Vagina (tissue), 2 donors: ENCODE results near the gene SSX2IP. TPM values are rescaled to one million over a fixed set of nuclear protein-coding genes. Genes with fewer than 3 reads are reported as not detected.
"Not testable (repeated sequence)": the region's sequence is repeated elsewhere in the genome, so short reads cannot be mapped to it uniquely, and the experiment has no call there.

Experiments used
- DNase-seq, 2 donors: peaks; one replicate each; pipeline ENCODE4 v3.0.0-alpha.2; 2017; ENCODE audit errors: extremely low spot score in 2 of 2
- H3K27ac ChIP-seq: fragments of 200-600 bp; sonication (generic); one replicate; pipeline ENCODE4 v1.5.1; 2019
- H3K27me3 ChIP-seq: fragments of 200-600 bp; sonication (generic); one replicate; pipeline ENCODE4 v1.5.1; 2019
- H3K36me3 ChIP-seq, 2 donors: fragments of 200-600 bp; sonication (generic); one replicate each; pipeline ENCODE4 v1.5.1; 2017 to 2019
- H3K4me1 ChIP-seq: fragments of 200-600 bp; sonication (generic); one replicate; pipeline ENCODE4 v1.5.1; 2019
- H3K4me3 ChIP-seq, 2 donors: fragments of 200-600 bp; sonication (generic); 1 replicate in 1 of 2; 2 replicates in 1 of 2; pipeline ENCODE4 v1.5.1; 2016 to 2019
- H3K9me3 ChIP-seq: fragments of 200-600 bp; sonication (generic); one replicate; pipeline ENCODE4 v1.5.1; 2019
- POLR2A ChIP-seq, 2 donors: fragments of 450-650 bp; IDR thresholded peaks; one replicate each; pipeline ENCODE4 v1.6.1; 2017; ENCODE audit warnings: antibody characterized with exemption in 2 of 2, mild to moderate bottlenecking in 2 of 2, moderate library complexity in 2 of 2
- POLR2AphosphoS5 ChIP-seq, 2 donors: sonication (generic); formaldehyde crosslinking; IDR thresholded peaks; one replicate each; pipeline ENCODE4 v1.9.0; 2017; ENCODE audit warnings: antibody characterized with exemption in 2 of 2, mild to moderate bottlenecking in 2 of 2, low read depth in 1 of 2; ENCODE audit not compliant: insufficient read depth in 1 of 2
- intact Hi-C: fragments of 100-400 bp; cut with DNase I; formaldehyde crosslinking; loops from one replicate; pipeline ENCODE4 v1.15.1; 2023
- total RNA-seq: library from RNA; depleted of rRNA; stranded (reverse); fragments of >200 nt; gene quantifications from one replicate; pipeline ENCODE4 v1.2.3, GENCODE V29; 2016
- TF ChIP-seq, protein P1 (sequence below), 3 experiments: fragments of 450-650 bp in 2 of 3; fragments of 200-600 bp in 1 of 3; sonication (generic) in 1 of 3; IDR thresholded peaks; one replicate each; pipeline ENCODE4 v1.5.1; 2017 to 2019; ENCODE audit warnings: antibody characterized with exemption in 3 of 3, mild to moderate bottlenecking in 2 of 3, moderate library complexity in 2 of 3

The SSX2IP gene
- total RNA-seq, 1 donor from 2014 or later: 8.3 TPM

DNA sequence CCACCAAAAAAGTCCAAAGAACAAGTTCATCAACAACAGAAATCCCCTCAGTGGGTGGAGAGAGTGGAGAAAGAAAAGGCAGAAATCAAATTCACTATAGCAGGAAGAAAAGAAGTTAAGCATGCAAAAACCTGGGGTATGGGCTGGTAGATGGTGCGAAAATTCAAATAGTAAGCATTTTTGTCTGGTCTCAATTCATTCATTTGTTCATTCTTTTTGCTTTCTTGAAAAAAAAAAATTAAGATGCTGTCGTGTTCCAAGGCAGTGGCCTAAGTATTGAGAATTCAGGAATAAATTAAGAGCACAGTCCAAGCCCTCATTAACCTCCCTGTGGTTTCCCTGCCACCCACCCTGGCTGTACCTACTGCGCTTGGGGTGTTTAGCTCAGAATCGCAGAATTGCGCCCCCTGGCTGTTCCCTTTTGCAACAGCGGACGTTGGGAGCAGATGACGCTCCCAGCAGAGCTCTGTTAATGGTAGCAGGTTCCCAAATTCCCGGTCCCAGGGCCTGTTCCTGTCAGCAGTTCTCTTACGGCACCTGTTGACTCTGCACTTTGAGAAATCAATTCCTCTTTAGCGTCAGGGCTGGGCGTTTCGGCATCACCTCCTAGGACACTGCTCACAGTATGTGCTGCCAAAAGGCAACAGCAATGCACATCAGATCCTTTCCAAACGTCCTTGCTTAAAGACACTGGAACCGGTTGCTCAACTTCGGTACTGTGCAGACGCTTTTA is 34.0 kb upstream of the SSX2IP start:
- Histone ChIP-seq H3K4me3 (no peak overlapping the region), H3K36me3 (no peaks in the 10 kb centered on the region), H3K27ac (no peak overlapping the region), H3K9me3 (no peaks in the 10 kb centered on the region), H3K4me1 (no peaks in the 10 kb centered on the region), H3K27me3 (no peaks in the 10 kb centered on the region)
- no peak for TF ChIP-seq POLR2AphosphoS5 (IDR thresholded peaks at IDR 0.05; ENCODE audit: insufficient read depth in 1 of 2, low read depth in 1 of 2)
- DNase-seq: no peak
- intact Hi-C loops: no loop called here

DNA sequence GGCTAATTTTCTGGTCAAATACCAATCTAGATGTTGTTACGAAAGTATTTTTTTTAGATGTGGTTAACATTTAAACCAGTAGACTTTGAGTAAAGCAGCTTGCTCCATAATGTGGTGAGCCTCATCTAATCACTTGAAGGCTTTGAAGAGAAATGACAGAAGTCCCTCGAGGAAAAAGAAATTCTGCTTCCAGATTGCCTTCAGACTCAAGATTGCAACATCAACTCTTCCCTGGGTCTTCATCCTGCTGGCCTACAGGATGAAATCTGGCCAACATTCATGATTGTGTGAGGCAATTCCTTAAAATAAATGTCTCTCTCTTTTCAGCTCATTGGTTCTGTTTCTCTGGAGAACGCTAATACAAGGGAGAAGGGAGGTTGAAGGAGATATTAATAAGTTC is 32.5 kb upstream of the SSX2IP start:
- intact Hi-C loops: no loop called here
- no peak overlapping the region for H3K4me3 ChIP-seq
- H3K27ac ChIP-seq: no peak overlapping the region
- DNase-seq: no peak
- H3K9me3 ChIP-seq: no peaks in the 10 kb centered on the region
- H3K36me3 ChIP-seq: no peaks in the 10 kb centered on the region
- H3K27me3 ChIP-seq: no peaks in the 10 kb centered on the region
- TF ChIP-seq POLR2A (IDR thresholded peaks at IDR 0.05): no peak
- TF ChIP-seq, protein P1, sequence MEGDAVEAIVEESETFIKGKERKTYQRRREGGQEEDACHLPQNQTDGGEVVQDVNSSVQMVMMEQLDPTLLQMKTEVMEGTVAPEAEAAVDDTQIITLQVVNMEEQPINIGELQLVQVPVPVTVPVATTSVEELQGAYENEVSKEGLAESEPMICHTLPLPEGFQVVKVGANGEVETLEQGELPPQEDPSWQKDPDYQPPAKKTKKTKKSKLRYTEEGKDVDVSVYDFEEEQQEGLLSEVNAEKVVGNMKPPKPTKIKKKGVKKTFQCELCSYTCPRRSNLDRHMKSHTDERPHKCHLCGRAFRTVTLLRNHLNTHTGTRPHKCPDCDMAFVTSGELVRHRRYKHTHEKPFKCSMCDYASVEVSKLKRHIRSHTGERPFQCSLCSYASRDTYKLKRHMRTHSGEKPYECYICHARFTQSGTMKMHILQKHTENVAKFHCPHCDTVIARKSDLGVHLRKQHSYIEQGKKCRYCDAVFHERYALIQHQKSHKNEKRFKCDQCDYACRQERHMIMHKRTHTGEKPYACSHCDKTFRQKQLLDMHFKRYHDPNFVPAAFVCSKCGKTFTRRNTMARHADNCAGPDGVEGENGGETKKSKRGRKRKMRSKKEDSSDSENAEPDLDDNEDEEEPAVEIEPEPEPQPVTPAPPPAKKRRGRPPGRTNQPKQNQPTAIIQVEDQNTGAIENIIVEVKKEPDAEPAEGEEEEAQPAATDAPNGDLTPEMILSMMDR (IDR thresholded peaks at IDR 0.05): no peak
- TF ChIP-seq POLR2AphosphoS5 (IDR thresholded peaks at IDR 0.05; ENCODE audit: insufficient read depth in 1 of 2, low read depth in 1 of 2): no peak
- peaks cover 4% of the 10 kb centered on the region for H3K4me1 ChIP-seq

DNA sequence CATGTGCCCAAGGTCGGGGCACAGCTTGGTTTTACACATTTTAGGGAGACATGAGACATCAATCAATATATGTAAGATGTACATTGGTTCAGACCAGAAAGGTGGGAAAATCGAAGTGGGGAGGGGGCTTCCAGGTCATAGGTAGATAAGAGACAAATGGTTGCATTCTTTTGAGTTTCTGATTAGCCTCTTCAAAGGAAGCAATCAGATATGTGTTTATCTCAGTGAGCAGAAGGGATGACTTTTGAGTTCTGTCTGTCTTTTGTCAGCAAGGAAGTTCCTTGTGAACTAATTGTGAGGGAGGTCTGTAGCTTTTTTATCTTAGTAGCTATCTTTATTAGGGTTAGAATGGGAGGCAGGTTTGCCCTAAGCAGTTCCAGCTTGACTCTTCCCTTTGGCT is 31.6 kb upstream of the SSX2IP start:
- DNase-seq, H3K36me3 ChIP-seq, intact Hi-C loops, H3K9me3 ChIP-seq, H3K4me3 ChIP-seq, H3K27me3 ChIP-seq, H3K4me1 ChIP-seq, H3K27ac ChIP-seq: not testable (repeated sequence)

- peaks cover 4% of the 10 kb centered on the region for H3K4me1 ChIP-seq
- H3K27me3 ChIP-seq: no peaks in the 10 kb centered on the region
- H3K27ac ChIP-seq: no peak overlapping the region
- intact Hi-C loops: no loop called here
- H3K36me3 ChIP-seq: no peaks in the 10 kb centered on the region
- no peak for DNase-seq
- no peak overlapping the region for H3K4me3 ChIP-seq
- no peaks in the 10 kb centered on the region for H3K9me3 ChIP-seq
- TF ChIP-seq, protein P1 (IDR thresholded peaks at IDR 0.05): no peak
- TF ChIP-seq POLR2A (IDR thresholded peaks at IDR 0.05): no peak
- TF ChIP-seq POLR2AphosphoS5 (IDR thresholded peaks at IDR 0.05; ENCODE audit: insufficient read depth in 1 of 2, low read depth in 1 of 2): no peak
Measured at GRCh38 chr1:84721152-84721551, 30.9 kb upstream of the SSX2IP start.

DNA sequence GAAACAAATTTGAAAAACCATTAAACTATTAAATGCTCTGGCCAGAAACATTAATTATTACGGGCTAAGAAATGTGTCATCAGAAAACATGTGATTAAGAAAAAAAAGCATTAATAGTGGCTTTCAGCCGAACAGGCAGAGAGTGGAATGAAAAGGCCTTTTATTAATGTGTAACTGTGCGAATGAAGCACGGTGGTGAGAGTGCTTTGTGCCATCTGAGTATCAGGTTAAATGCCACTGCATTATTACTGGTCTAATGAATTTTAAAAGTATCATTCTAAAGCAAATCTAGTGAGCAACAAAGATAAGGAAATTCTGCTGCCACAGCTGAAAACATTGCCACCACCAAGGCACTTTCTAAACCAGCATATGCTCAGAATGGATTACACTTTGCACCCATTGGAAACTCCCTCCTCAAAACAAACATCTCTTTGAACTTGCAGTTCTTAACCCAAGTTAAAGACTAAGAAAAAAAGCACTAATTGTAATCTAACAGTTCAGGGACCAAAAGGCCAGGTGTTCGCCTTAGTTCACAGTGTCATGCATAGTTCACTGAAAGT is 30.0 kb upstream of the SSX2IP start:
- intact Hi-C loops: no loop called here
- no peak for DNase-seq
- H3K36me3 ChIP-seq: no peaks in the 10 kb centered on the region
- no peak overlapping the region for H3K4me3 ChIP-seq
- H3K27ac ChIP-seq: peak overlapping the region; percentile 19
- H3K27me3 ChIP-seq: no peaks in the 10 kb centered on the region
- H3K9me3 ChIP-seq: no peaks in the 10 kb centered on the region
- TF ChIP-seq POLR2A (IDR thresholded peaks at IDR 0.05) (no peak), POLR2AphosphoS5 (IDR thresholded peaks at IDR 0.05; ENCODE audit: insufficient read depth in 1 of 2, low read depth in 1 of 2) (no peak)
- TF ChIP-seq, protein P1 (IDR thresholded peaks at IDR 0.05): no peak
- peaks cover 4% of the 10 kb centered on the region for H3K4me1 ChIP-seq

- DNase-seq: no peak
- peak overlapping the region; percentile 19 for H3K27ac ChIP-seq
- H3K4me3 ChIP-seq: no peak overlapping the region
- no peaks in the 10 kb centered on the region for H3K9me3 ChIP-seq
- intact Hi-C loops: loop anchor here (10.0 kb wide), 1 partner anchor 375 kb away; no protein-coding TSS in a partner anchor
- peaks cover 4% of the 10 kb centered on the region for H3K4me1 ChIP-seq
- no peaks in the 10 kb centered on the region for H3K36me3 ChIP-seq
- H3K27me3 ChIP-seq: no peaks in the 10 kb centered on the region
- no peak for TF ChIP-seq POLR2AphosphoS5 (IDR thresholded peaks at IDR 0.05; ENCODE audit: insufficient read depth in 1 of 2, low read depth in 1 of 2)
- TF ChIP-seq, protein P1 (IDR thresholded peaks at IDR 0.05): no peak
- TF ChIP-seq POLR2A (IDR thresholded peaks at IDR 0.05): no peak
Measured at GRCh38 chr1:84719543-84720217, 29.4 kb upstream of the SSX2IP start.
